Prostate gland (tissue), 2 donors: ENCODE data around the gene ARID3C.

Experiments
- POLR2A ChIP-seq: fragments of 450-650 bp; IDR thresholded peaks from one replicate; pipeline ENCODE4 v1.6.1; 2016; ENCODE audit warnings: antibody characterized with exemption, mild to moderate bottlenecking
- POLR2AphosphoS5 ChIP-seq: sonication (generic); formaldehyde crosslinking; IDR thresholded peaks from one replicate; pipeline ENCODE4 v1.6.1; 2017; ENCODE audit warnings: antibody characterized with exemption
- TF ChIP-seq, protein P1 (sequence below), 4 experiments: fragments of 200-600 bp in 2 of 4; fragments of 450-650 bp in 2 of 4; sonication (generic) in 2 of 4; IDR thresholded peaks; 1 replicate in 3 of 4; 2 replicates in 1 of 4; pipeline ENCODE4 v1.5.1; 2016 to 2019; ENCODE audit warnings: antibody characterized with exemption in 4 of 4, mild to moderate bottlenecking in 2 of 4, moderate library complexity in 2 of 4

DNA sequence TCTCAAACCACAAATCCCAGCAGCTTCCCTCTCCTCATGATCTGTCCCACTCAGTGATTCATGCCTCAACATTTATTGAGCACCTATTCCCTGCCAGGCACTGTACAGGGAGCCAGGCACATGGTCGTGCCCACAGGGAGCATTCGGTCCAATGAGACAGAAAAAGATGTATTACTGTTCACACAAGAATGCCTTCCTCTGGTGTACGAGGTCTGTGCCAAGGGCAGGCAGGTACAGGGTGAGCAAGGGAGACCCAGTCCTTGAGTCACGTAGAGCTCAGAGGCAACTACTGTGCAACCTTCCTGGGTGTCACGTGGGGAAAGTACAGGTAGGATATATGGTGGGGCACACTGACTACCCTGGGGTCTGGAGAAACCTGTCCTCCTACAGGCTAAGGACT lies 43.9 kb downstream of the ARID3C start:
- TF ChIP-seq, protein P1, sequence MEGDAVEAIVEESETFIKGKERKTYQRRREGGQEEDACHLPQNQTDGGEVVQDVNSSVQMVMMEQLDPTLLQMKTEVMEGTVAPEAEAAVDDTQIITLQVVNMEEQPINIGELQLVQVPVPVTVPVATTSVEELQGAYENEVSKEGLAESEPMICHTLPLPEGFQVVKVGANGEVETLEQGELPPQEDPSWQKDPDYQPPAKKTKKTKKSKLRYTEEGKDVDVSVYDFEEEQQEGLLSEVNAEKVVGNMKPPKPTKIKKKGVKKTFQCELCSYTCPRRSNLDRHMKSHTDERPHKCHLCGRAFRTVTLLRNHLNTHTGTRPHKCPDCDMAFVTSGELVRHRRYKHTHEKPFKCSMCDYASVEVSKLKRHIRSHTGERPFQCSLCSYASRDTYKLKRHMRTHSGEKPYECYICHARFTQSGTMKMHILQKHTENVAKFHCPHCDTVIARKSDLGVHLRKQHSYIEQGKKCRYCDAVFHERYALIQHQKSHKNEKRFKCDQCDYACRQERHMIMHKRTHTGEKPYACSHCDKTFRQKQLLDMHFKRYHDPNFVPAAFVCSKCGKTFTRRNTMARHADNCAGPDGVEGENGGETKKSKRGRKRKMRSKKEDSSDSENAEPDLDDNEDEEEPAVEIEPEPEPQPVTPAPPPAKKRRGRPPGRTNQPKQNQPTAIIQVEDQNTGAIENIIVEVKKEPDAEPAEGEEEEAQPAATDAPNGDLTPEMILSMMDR (IDR thresholded peaks at IDR 0.05) = no peak
- TF ChIP-seq POLR2AphosphoS5 (no peak), POLR2A (no peak)
